GM21526 (cell line): Measurements from ENCODE around the gene MRPL28.

Experiments used
- ATAC-seq: cut with Tn5 transposase; IDR thresholded peaks from one replicate; pipeline ENCODE4 v1.9.1; 2021; ENCODE audit warnings: moderate library complexity; ENCODE audit not compliant: unreplicated experiment, low FRiP score

MRPL28 gene

DNA sequence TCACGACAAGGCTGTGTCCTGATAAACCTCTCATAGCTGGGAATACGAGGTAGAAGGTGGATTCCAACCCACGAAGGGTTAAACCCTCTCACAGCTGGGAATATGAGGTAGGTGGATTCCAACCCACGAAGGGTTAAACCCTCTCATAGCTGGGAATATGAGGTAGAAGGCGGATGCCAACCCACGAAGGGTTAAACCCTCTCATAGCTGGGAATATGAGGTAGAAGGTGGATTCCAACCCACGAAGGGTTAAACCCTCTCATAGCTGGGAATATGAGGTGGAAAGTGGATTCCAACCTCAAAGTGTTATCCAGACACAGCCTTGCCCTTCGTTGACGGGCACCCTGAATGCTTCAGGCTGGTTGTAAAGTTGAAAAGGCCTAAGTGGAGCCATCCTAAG, 48.8 kb downstream of the MRPL28 start:
- no peak for ATAC-seq

DNA sequence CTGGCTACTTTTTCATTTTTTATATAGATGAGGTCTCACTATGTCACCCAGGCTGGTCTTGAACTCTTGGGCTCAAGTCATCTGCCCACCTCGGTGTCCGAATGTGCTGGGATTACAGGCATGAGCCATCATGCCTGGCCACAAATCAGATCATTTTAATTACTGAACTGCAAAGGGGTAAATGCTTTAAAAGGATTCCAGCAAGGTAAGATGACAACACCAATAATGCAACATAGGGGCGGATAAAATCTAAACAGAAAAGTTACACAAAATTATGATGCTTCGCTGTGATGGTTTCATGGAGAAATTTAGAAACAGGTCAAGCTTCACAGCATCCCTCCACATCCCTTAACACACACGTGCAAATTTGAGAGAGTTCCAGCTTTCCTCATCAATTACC, 50.1 kb downstream of the MRPL28 start:
- no peak for ATAC-seq

DNA sequence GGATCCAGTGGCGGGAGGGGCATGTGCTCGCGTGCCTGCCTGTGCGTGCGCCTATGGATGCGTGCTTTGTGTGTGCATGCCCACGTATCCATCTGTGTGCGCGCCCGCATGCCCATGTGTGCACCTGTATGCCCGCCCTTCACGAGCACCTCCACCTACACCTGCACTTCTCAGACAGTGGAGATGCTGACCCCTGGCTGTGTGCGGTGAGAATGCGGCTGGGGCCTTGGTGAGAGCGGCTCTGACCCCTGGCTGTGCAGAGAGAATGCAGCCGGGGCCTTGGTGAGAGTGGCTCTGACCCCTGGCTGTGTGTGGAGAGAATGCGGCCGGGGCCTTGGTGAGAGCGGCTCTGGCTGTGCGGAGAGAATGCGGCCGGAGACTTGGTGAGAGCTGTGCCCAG, 51.7 kb downstream of the MRPL28 start:
- no peak for ATAC-seq

DNA sequence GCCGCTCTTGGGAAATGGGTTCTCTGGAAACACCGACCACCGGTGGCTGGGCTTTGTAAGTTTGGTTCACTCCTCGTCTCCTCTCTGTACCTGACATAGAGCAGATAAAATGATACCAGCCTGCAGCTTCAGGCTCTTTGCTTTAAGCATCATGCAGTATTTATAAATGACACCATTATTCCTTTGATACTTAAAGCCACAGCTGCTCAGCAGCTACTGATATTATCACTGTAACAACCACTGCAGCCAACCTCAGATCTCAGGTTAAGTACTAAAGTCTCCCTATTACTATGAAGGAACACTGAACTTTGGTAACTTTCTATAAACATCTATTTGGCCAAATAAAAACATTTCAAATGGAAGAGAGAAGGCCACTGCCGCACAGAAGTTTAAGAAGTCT, 52.8 kb downstream of the MRPL28 start:
- no peak for ATAC-seq
